HG03457 (cell line): ENCODE measurements around the gene LILRA2.
"Not testable (repeated sequence)": the region's sequence is repeated elsewhere in the genome, so short reads cannot be mapped to it uniquely, and the experiment has no call there.

Experiments used
- ATAC-seq: cut with Tn5 transposase; IDR thresholded peaks from one replicate; pipeline ENCODE4 v1.9.1; 2021; ENCODE audit warnings: moderate number of reproducible peaks; ENCODE audit not compliant: unreplicated experiment

The LILRA2 gene

GRCh38 chr19:54570316-54570715 lies 3.3 kb upstream of the LILRA2 start:
- ATAC-seq, result no peak

- ATAC-seq, result not testable (repeated sequence)
These were observed 1.6 kb upstream of the LILRA2 start for GRCh38 chr19:54571715-54572615.

- ATAC-seq, result no peak
These were observed 786 bp upstream of the LILRA2 start for GRCh38 chr19:54572696-54573311.

GRCh38 chr19:54574051-54574450 lies 461 bp downstream of the LILRA2 start:
- ATAC-seq, result no peak

GRCh38 chr19:54574527-54575056 lies 1.0 kb downstream of the LILRA2 start:
- ATAC-seq, result no peak

GRCh38 chr19:54575205-54575604 lies 1.6 kb downstream of the LILRA2 start:
- ATAC-seq, result not testable (repeated sequence)

GRCh38 chr19:54576411-54576976 lies 2.9 kb downstream of the LILRA2 start:
- no peak for ATAC-seq

GRCh38 chr19:54577334-54577733 lies 3.7 kb downstream of the LILRA2 start:
- ATAC-seq, result no peak

GRCh38 chr19:54578268-54578667 lies 4.7 kb downstream of the LILRA2 start:
- ATAC-seq, result not testable (repeated sequence)

- no peak for ATAC-seq
These were observed 12.8 kb downstream of the LILRA2 start for GRCh38 chr19:54586397-54586796.

- no peak for ATAC-seq
These were observed 13.4 kb downstream of the LILRA2 start for GRCh38 chr19:54587026-54587425.

GRCh38 chr19:54593445-54593844 lies 19.9 kb downstream of the LILRA2 start, which contains the start of gene LILRA1:
LILRA1 (plus strand) TSS chr19:54593632; CDS start chr19:54594245, 613 bp downstream.
- not testable (repeated sequence) for ATAC-seq

- not testable (repeated sequence) for ATAC-seq
These were observed 20.5 kb downstream of the LILRA2 start for GRCh38 chr19:54593931-54594626.

GRCh38 chr19:54594737-54595136 lies 21.1 kb downstream of the LILRA2 start:
- ATAC-seq, result no peak

GRCh38 chr19:54595680-54596436 lies 22.3 kb downstream of the LILRA2 start:
- not testable (repeated sequence) for ATAC-seq

- no peak for ATAC-seq
These were observed 26.6 kb downstream of the LILRA2 start for GRCh38 chr19:54600212-54600611.

GRCh38 chr19:54606230-54606629 lies 32.6 kb downstream of the LILRA2 start:
- no peak for ATAC-seq

- ATAC-seq, result no peak
These were observed 33.5 kb downstream of the LILRA2 start for GRCh38 chr19:54606891-54607784.

GRCh38 chr19:54607785-54608150 lies 34.2 kb downstream of the LILRA2 start:
- ATAC-seq, result no peak
